HEK293 (cell line): ENCODE measurements around the gene ZNF540.
A peak's percentile ranks its signal among the peaks of the same experiment; 100 is the strongest.
"Not testable (repeated sequence)": the region's sequence is repeated elsewhere in the genome, so short reads cannot be mapped to it uniquely, and the experiment has no call there.

Experiments
- CTCF ChIA-PET: fragments of 350-600 bp; formaldehyde crosslinking; extraction: SDS; loops from one replicate; lab custom pipeline; 2021; ENCODE audit warnings: antibody characterized with exemption; lab: Yijun Ruan, JAX
- POLR2A ChIA-PET: fragments of 300-600 bp; formaldehyde crosslinking; extraction: SDS; loops from one replicate; lab custom pipeline; 2020; ENCODE audit warnings: antibody characterized with exemption, inconsistent platforms; lab: Yijun Ruan, JAX
- H3K27ac ChIP-seq: fragments of 200-500 bp; sonication (Bioruptor generic); 2 replicates; pipeline ENCODE4 v1.5.1; 2014; ENCODE audit warnings: low read depth, low read length, control low read depth, inconsistent platforms; ENCODE audit errors: extremely low read depth
- H3K36me3 ChIP-seq, 2 experiments: fragments of 200-500 bp in 1 of 2; sonication (Bioruptor generic) in 1 of 2; 1 replicate in 1 of 2; 2 replicates in 1 of 2; pipeline ENCODE4 v1.5.1; 2014 to 2017; ENCODE audit warnings: inconsistent platforms in 2 of 2, low read length in 2 of 2; ENCODE audit not compliant: control insufficient read depth in 2 of 2, insufficient read depth in 1 of 2
- H3K4me1 ChIP-seq: fragments of 200-500 bp; sonication (Bioruptor generic); 2 replicates; pipeline ENCODE4 v1.5.1; 2014; ENCODE audit warnings: mild to moderate bottlenecking, low read length, inconsistent platforms; ENCODE audit not compliant: control insufficient read depth, insufficient read depth
- H3K4me3 ChIP-seq: 2 replicates; pipeline ENCODE4 v1.5.1; 2011; ENCODE audit warnings: low read depth, mild to moderate bottlenecking, control low read depth, low read length, moderate library complexity
- H3K9me3 ChIP-seq: fragments of 200-500 bp; sonication (Bioruptor generic); 2 replicates; pipeline ENCODE4 v1.5.1; 2014; ENCODE audit warnings: low read depth, low read length, inconsistent platforms; ENCODE audit not compliant: control insufficient read depth, insufficient read depth
- ZNF121 ChIP-seq: fragments of 450-650 bp; formaldehyde crosslinking; IDR thresholded peaks from 2 replicates; pipeline ENCODE4 v1.5.1; 2016; ENCODE audit warnings: missing biosample characterization, missing genetic modification characterization
- ZNF202 ChIP-seq: fragments of 450-650 bp; formaldehyde crosslinking; IDR thresholded peaks from 2 replicates; pipeline ENCODE4 v1.5.1; 2016; ENCODE audit warnings: missing biosample characterization, missing genetic modification characterization, borderline replicate concordance
- TF ChIP-seq, protein P1 (sequence below): fragments of 450-650 bp; formaldehyde crosslinking; IDR thresholded peaks from 2 replicates; pipeline ENCODE4 v1.5.1; 2016; ENCODE audit warnings: missing biosample characterization, missing genetic modification characterization
- TF ChIP-seq, protein P2 (sequence below): fragments of 450-650 bp; formaldehyde crosslinking; IDR thresholded peaks from 2 replicates; pipeline ENCODE4 v1.5.1; 2016; ENCODE audit warnings: missing biosample characterization, missing genetic modification characterization

ZNF540 gene

DNA sequence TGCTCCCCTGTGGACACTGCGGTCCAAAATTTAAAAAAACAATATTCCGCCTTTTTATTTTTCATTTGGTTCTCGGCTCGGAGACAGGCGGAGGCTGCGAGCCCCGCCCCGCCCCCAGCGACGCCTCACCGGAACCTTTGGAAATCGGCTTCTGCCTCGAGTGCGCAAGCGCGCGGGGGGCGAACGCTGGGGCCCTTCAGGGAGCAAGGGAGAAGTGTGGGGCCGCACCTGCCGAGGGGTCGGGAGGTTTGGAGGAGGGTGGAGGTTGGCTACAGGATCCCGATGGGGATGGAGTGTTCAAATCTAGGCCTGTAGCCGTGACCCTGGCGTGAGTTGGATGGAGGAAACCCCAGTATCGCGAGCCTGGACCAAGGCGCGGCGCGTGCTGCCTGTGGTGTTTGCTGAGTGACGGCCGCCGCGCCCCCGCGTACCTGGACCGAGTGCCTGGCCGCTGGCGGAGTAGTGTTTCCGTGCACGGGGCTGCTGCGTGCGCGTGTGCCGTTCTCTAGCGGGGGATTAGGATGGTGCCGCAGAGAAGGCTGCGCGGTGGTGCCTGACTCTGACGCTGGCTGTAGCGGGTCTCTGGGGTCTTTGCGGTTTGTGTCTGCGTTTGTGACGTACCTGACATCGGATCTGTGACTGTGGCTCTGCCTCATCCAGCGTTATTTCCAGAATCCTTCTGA, 61.2 kb downstream of the ZNF540 start (continued):
- TF ChIP-seq, protein P1, sequence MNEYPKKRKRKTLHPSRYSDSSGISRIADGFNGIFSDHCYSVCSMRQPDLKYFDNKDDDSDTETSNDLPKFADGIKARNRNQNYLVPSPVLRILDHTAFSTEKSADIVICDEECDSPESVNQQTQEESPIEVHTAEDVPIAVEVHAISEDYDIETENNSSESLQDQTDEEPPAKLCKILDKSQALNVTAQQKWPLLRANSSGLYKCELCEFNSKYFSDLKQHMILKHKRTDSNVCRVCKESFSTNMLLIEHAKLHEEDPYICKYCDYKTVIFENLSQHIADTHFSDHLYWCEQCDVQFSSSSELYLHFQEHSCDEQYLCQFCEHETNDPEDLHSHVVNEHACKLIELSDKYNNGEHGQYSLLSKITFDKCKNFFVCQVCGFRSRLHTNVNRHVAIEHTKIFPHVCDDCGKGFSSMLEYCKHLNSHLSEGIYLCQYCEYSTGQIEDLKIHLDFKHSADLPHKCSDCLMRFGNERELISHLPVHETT (tag by site-specific recombination): peak; percentile 95

DNA sequence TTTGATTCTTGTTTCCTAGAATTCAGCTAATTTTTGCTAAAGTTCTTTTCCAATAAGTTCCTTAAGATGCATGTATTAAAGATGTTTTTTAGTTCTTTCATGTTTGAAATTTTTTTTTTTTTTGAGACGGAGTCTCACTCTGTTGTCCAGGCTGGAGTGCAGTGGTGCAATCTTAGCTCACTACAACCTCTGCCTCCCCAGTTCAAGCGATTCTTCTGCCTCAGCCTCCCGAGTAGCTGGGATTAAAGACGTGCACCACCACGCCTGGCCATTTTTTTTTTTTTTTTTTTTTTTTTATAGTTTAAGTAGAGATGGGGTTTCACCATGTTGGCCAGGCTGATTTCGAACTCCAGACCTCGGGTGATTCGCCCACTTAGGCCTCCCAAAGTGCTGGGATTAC, 62.5 kb downstream of the ZNF540 start:
- H3K4me1 ChIP-seq, H3K27ac ChIP-seq, H3K4me3 ChIP-seq: not testable (repeated sequence)
- TF ChIP-seq, protein P2, sequence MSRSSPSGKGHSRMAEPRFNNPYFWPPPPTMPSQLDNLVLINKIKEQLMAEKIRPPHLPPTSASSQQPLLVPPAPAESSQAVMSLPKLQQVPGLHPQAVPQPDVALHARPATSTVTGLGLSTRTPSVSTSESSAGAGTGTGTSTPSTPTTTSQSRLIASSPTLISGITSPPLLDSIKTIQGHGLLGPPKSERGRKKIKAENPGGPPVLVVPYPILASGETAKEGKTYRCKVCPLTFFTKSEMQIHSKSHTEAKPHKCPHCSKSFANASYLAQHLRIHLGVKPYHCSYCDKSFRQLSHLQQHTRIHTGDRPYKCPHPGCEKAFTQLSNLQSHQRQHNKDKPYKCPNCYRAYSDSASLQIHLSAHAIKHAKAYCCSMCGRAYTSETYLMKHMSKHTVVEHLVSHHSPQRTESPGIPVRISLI (tag by site-specific recombination): peak; percentile 82
- TF ChIP-seq ZNF202 (tag by site-specific recombination) (peak; percentile 69; the same call in 1 of the 2 replicates), ZNF121 (tag by site-specific recombination) (peak; percentile 85)
- ChIA-PET CTCF (interaction anchor here (0.6 to 1.3 kb wide), 2 partner anchors 63 to 323 kb away, joined by 3 read pairs; partner anchors contain the start of gene ZNF607), POLR2A (interaction anchor here (0.6 to 0.7 kb wide), 4 partner anchors 30 to 151 kb away, joined by 3 to 7 read pairs (median 6); no protein-coding TSS in a partner anchor)
- Histone ChIP-seq H3K36me3 (peaks cover under 1 to 24% of the 10 kb centered on the region in 2 experiments), H3K9me3 (peaks cover 16% of the 10 kb centered on the region)
